Stimulated activated memory B cell treated with anti-CD40 and anti-IgM and Interleukin-4, amounts not matched to agents 10 μg/mL and 1 μg/mL and 100 μg/mL, for 72 hours (primary cell): ENCODE measurements around the gene RAB24.
"Not testable (repeated sequence)": the region's sequence is repeated elsewhere in the genome, so short reads cannot be mapped to it uniquely, and the experiment has no call there.

ENCODE experiments used
- ATAC-seq: fragments of 150-1000 bp; cut with Tn5 transposase; 2 replicates; pipeline ENCODE4 v1.10.0; 2021
- H3K27ac Mint-ChIP-seq: one replicate; pipeline ENCODE4 v1.8.0; 2022; ENCODE audit warnings: mild to moderate bottlenecking, mixed read lengths
- H3K27me3 Mint-ChIP-seq: one replicate; pipeline ENCODE4 v1.8.0; 2022; ENCODE audit warnings: mixed read lengths
- H3K36me3 Mint-ChIP-seq: one replicate; pipeline ENCODE4 v1.8.0; 2022; ENCODE audit warnings: mixed read lengths
- H3K4me1 Mint-ChIP-seq: one replicate; pipeline ENCODE4 v1.8.0; 2022; ENCODE audit warnings: mixed read lengths
- H3K4me3 Mint-ChIP-seq: one replicate; pipeline ENCODE4 v1.8.0; 2022; ENCODE audit warnings: mild to moderate bottlenecking, moderate library complexity, mixed read lengths
- H3K9me3 Mint-ChIP-seq: one replicate; pipeline ENCODE4 v1.8.0; 2022; ENCODE audit warnings: mixed read lengths

RAB24 gene

GRCh38 chr5:177303121-177303924 lies at the start of gene RAB24, which contains the start of gene PRELID1:
Gene RAB24 (minus strand): TSS chr5:177303719. CDS start chr5:177303288, 431 bp downstream.
Gene PRELID1 (plus strand): TSS chr5:177303799. CDS start chr5:177303986, 187 bp downstream.
- Mint-ChIP-seq H3K27me3 (no peaks in the 10 kb centered on the region), H3K9me3 (no peaks in the 10 kb centered on the region), H3K4me1 (peaks cover 93% of the 10 kb centered on the region), H3K36me3 (peaks cover 24% of the 10 kb centered on the region), H3K4me3 (peak within 1 kb of the TSS; percentile 93), H3K27ac (peak within 1 kb of the TSS; percentile 87)
- ATAC-seq, result peak; percentile 77

DNA sequence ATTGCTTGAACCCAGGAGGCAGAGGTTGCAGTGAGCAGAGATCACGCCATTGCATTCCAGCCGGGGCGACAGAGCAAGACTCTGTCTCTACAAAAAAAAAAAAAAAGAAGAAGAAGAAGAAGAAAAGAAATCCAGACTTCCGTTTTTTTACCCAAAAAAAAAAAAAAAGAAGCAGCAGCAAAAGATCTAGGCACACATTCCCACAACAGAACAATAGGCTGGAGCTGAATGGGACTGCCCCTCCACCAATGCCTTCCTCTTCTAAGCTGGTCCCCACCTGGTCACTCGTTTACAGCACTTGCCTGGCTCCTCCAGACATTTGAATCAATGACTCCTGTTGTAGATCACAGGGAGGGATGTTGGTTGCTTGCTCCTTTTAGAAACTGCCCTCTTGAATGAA lies 49.6 kb upstream of the RAB24 start:
- Mint-ChIP-seq H3K27ac (no peak overlapping the region), H3K4me3 (no peak overlapping the region), H3K4me1 (peaks cover 55% of the 10 kb centered on the region), H3K36me3 (peaks cover 13% of the 10 kb centered on the region), H3K27me3 (no peaks in the 10 kb centered on the region), H3K9me3 (no peaks in the 10 kb centered on the region)
- no peak for ATAC-seq

DNA sequence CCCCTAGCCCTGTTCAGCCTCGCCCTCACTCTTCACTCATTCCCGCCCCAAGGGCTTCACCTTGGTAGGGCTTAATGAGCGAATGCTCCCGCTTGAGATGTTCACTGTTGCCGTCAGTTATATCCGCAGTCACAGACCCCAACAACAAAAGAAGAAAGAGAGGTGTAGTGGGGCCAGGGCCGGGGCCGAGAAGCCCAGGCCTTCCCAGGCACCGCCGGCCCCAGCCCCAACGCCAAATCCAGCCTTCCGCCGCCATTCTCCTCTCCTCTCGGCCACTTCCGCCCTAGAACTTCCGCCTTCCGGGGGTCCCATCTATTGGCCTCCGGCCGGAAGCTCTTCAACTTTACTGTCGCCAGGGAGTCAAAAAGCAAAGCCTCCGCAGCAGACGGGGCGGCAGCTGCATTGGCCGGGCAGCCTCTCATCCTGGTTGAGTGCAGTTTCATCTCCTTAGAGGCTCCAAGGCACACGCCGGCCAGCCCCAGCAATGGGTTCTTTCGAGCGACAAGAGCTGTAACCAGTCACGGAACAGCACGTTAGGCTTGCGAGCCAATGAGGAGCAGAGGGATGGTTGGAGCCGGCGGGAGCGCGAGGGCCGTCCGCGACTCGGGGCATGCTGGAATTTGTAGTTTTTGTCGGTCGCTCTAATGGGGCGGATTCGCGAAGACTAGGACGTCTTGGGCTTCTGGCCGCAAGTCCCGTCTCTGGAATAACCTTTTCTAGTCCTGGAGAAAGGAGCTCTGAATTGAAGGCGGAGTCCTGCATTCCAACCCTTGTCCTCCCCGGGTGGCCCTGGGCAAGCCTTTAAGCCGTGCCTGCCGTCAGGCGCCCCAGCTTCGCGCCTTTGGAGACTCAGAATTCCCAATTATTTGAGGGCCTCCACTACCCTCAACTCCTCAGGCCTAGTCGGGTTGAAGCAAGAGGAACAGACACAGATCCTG lies 48.1 kb upstream of the RAB24 start, which contains the start of gene LMAN2:
LMAN2 (minus strand) TSS at position 277 of the 938 bp plus-strand sequence; CDS start at position 256, 21 bp downstream.
- peak; percentile 99 for ATAC-seq
- peaks cover 52% of the 10 kb centered on the region for H3K4me1 Mint-ChIP-seq
- H3K27me3 Mint-ChIP-seq, result no peaks in the 10 kb centered on the region
- H3K4me3 Mint-ChIP-seq, result peak within 1 kb of the TSS; percentile 91
- H3K27ac Mint-ChIP-seq, result peak within 1 kb of the TSS; percentile 98
- H3K36me3 Mint-ChIP-seq, result peaks cover 13% of the 10 kb centered on the region
- no peaks in the 10 kb centered on the region for H3K9me3 Mint-ChIP-seq

- Mint-ChIP-seq H3K4me1 (peaks cover 52% of the 10 kb centered on the region), H3K27me3 (no peaks in the 10 kb centered on the region), H3K27ac (peak overlapping the region; percentile 98), H3K4me3 (peak overlapping the region; percentile 91), H3K36me3 (peaks cover 13% of the 10 kb centered on the region), H3K9me3 (no peaks in the 10 kb centered on the region)
- no peak for ATAC-seq
Measured at GRCh38 chr5:177350776-177351391, 47.4 kb upstream of the RAB24 start.

DNA sequence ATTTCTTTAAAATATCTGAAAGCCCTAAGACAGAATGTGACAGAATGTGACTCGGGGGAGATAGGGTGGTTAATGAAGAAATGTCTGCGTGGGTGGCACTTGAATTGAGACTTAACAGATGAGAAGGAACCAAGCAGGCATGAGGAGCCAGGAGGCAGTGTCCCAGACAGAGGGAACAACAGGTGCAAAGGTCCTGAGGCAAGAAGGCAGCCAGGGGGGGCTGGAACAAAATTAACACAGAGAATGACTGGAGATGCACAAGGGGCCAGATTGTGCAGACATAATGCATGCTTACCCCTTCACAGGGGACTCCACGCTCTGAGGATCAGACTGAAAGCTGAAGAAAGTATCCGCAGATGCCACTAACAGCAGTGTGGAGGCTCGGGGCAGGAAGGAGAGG lies 46.2 kb upstream of the RAB24 start:
- peak overlapping the region; percentile 75 for H3K4me3 Mint-ChIP-seq
- H3K27me3 Mint-ChIP-seq, result no peaks in the 10 kb centered on the region
- ATAC-seq, result no peak
- peak overlapping the region; percentile 4 for H3K27ac Mint-ChIP-seq
- no peaks in the 10 kb centered on the region for H3K9me3 Mint-ChIP-seq
- peaks cover 47% of the 10 kb centered on the region for H3K4me1 Mint-ChIP-seq
- H3K36me3 Mint-ChIP-seq, result peaks cover 15% of the 10 kb centered on the region

- ATAC-seq, result no peak
- H3K27ac Mint-ChIP-seq, result no peak overlapping the region
- no peaks in the 10 kb centered on the region for H3K27me3 Mint-ChIP-seq
- peaks cover 42% of the 10 kb centered on the region for H3K4me1 Mint-ChIP-seq
- H3K4me3 Mint-ChIP-seq, result peak overlapping the region; percentile 75
- no peaks in the 10 kb centered on the region for H3K9me3 Mint-ChIP-seq
- H3K36me3 Mint-ChIP-seq, result peaks cover 19% of the 10 kb centered on the region
Measured at GRCh38 chr5:177349362-177349647, 45.8 kb upstream of the RAB24 start.

DNA sequence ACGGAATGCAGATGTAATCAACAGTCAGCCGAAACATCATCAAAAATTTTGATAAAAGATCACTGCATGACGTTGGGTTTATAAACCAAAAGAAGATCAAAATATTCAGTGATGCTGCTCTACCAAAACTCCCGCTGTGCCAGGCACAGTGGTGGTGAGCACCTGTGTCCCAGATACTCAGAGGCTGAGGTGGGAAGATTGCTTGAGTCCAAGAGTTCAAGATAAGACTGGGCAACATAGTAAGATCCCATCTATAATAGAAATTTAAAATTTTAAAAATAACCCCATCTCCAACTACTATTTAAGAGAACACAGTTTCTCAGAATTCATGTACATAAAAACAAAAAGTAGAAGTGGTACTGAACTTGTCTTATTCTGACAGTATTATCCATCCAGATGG lies 44.2 kb upstream of the RAB24 start:
- peaks cover 25% of the 10 kb centered on the region for H3K36me3 Mint-ChIP-seq
- H3K9me3 Mint-ChIP-seq, result no peaks in the 10 kb centered on the region
- no peak overlapping the region for H3K4me3 Mint-ChIP-seq
- no peak for ATAC-seq
- no peak overlapping the region for H3K27ac Mint-ChIP-seq
- no peaks in the 10 kb centered on the region for H3K27me3 Mint-ChIP-seq
- H3K4me1 Mint-ChIP-seq, result peaks cover 48% of the 10 kb centered on the region

DNA sequence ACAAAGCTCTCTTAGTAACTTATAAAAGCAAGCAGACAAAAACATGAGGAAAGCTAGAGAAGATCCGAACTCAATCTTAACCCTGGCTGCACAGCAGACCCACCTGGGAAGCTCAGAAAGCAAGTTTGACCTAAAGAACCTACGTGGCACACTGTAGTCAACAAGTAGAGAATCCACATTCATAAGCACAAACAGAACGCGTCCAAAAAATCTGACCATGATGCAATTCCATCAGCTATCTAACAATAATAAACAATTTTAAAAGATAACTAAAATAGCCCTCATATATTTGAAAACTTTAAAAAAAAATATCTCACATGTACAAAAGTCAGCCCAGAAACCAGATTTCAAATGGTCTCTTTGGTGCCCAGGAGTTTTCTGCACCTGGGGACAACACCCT lies 43.3 kb upstream of the RAB24 start:
- Mint-ChIP-seq H3K4me1 (peaks cover 44% of the 10 kb centered on the region), H3K27ac (no peak overlapping the region), H3K36me3 (peaks cover 27% of the 10 kb centered on the region), H3K9me3 (no peaks in the 10 kb centered on the region), H3K27me3 (no peaks in the 10 kb centered on the region), H3K4me3 (no peak overlapping the region)
- no peak for ATAC-seq

- Mint-ChIP-seq H3K4me3 (no peak overlapping the region), H3K4me1 (peaks cover 43% of the 10 kb centered on the region), H3K27me3 (no peaks in the 10 kb centered on the region), H3K9me3 (no peaks in the 10 kb centered on the region), H3K36me3 (peaks cover 37% of the 10 kb centered on the region), H3K27ac (no peak overlapping the region)
- no peak for ATAC-seq
Measured at GRCh38 chr5:177344891-177345290, 41.4 kb upstream of the RAB24 start.

DNA sequence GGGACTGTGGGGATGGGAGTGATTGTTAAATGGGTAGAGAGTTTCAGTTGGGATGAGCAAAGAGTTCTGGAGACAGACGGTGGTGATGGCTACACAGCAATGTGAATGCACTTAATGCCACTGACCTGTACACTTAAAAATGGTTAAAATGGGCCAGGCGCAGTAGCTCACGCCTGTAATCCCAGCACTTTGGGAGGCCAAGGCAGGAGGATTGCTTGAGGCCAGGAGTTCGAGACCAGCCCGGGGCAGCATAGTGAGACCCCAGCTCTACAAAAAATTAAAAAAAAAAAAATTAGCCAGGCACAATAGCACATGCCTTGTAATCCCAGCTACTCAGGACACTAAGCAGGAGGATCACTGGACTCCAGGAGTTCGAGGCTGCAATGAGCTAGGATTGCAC lies 40.3 kb upstream of the RAB24 start:
- no peak for ATAC-seq
- peaks cover 37% of the 10 kb centered on the region for H3K36me3 Mint-ChIP-seq
- H3K9me3 Mint-ChIP-seq, result no peaks in the 10 kb centered on the region
- H3K4me1 Mint-ChIP-seq, result peaks cover 39% of the 10 kb centered on the region
- H3K27ac Mint-ChIP-seq, result no peak overlapping the region
- no peaks in the 10 kb centered on the region for H3K27me3 Mint-ChIP-seq
- no peak overlapping the region for H3K4me3 Mint-ChIP-seq

DNA sequence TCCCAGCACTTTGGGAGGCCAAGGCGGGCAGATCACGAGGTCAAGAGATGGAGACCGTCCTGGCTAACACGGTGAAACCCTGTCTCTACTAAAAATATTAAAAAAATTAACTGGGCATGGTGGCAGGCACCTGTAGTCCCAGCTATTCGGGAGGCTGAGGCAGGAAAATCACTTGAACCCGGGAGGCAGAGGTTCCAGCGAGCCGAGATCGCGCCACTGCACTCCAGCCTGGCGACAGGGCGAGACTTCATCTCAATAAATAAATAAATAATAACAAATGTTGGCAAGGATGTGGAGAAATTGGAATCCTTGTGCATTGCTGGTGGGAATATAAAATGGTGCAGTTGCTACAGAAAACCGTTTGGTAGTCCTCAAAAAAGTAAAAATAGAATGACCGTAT lies 39.5 kb upstream of the RAB24 start:
- H3K4me3 Mint-ChIP-seq, H3K27me3 Mint-ChIP-seq, ATAC-seq, H3K27ac Mint-ChIP-seq, H3K9me3 Mint-ChIP-seq: not testable (repeated sequence)
- Mint-ChIP-seq H3K36me3 (peaks cover 40% of the 10 kb centered on the region), H3K4me1 (peaks cover 39% of the 10 kb centered on the region)

DNA sequence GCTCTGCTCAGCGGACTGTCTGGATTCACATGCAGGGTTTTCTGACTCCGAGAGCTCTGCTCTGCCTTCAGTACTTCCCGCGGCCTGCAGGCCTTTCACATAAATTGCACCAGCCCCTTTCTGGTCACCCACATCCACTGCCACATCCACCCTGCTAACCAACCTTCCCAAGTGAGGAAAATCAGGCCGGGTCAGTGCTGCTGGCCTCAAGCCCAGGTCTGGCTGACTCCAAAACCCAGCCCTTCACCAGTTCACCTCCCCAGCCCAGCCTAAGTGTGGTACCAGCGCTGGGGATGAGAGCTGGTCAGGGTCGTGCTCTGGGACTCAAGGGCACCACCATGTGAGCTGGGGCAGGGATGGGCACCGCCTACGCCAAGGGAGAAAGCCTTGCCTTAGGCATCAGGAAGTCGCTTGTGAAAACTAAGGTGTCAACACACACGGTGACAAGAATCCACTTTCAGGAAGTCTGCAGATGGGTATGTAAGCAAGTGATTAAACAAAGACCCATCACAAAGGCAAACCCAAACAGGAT lies 35.7 kb upstream of the RAB24 start:
- Mint-ChIP-seq H3K36me3 (peaks cover 60% of the 10 kb centered on the region), H3K4me1 (peaks cover 33% of the 10 kb centered on the region), H3K4me3 (no peak overlapping the region), H3K9me3 (no peaks in the 10 kb centered on the region), H3K27me3 (no peaks in the 10 kb centered on the region), H3K27ac (no peak overlapping the region)
- ATAC-seq, result no peak

DNA sequence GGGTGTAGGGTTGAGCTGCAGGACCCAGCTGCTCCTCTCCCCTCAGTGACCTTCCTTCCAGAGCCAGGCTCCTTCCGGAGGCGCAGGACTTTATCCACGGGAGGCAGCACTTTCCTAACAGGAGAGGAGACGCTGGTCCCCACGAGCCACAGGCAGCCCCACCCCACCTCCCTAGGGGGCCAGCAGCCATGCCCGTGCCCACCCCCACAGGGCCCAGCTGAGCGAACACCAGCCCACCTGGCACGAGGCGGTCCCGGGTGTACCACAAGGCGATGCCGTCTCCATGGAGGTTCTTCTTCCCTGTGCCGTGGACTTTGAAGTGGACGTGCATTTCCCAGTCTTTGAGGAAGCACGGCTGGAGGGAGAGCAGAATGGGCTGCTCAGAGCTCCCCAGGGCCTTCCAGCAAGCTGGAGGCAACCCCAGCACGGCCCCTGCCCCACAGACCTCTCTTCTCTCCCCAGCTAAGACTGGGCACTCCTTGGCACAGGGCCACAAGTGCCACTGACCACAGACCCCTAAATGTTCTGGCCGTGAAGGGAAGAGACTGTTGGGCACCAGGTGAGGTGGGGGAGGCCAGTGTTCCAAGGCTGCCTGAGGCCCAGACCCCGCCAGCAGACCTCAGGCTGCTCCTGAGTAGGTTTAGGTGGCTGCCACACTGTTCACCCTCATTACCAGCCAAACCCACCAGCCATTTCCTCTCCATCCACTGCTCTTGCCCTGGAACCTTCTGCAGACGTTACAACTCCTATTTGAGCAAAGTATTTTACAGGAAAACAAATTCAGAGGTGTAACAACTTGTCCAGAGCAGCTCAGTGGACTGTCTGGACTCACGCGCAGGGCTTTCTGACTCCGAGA lies 35.0 kb upstream of the RAB24 start:
- H3K27me3 Mint-ChIP-seq, result no peaks in the 10 kb centered on the region
- no peak overlapping the region for H3K27ac Mint-ChIP-seq
- ATAC-seq, result no peak
- no peak overlapping the region for H3K4me3 Mint-ChIP-seq
- H3K9me3 Mint-ChIP-seq, result no peaks in the 10 kb centered on the region
- H3K36me3 Mint-ChIP-seq, result peaks cover 63% of the 10 kb centered on the region
- H3K4me1 Mint-ChIP-seq, result peaks cover 29% of the 10 kb centered on the region
